GM19397 (cell line): ENCODE data around the gene MAP7D1.
"Not testable (repeated sequence)": the region's sequence is repeated elsewhere in the genome, so short reads cannot be mapped to it uniquely, and the experiment has no call there.

Source experiments
- ATAC-seq: cut with Tn5 transposase; IDR thresholded peaks from one replicate; pipeline ENCODE4 v1.9.1; 2021; ENCODE audit warnings: mild to moderate bottlenecking, moderate library complexity; ENCODE audit not compliant: unreplicated experiment

Gene MAP7D1

GRCh38 chr1:36151134-36151844 is 4.7 kb upstream of the MAP7D1 start:
- no peak for ATAC-seq

DNA sequence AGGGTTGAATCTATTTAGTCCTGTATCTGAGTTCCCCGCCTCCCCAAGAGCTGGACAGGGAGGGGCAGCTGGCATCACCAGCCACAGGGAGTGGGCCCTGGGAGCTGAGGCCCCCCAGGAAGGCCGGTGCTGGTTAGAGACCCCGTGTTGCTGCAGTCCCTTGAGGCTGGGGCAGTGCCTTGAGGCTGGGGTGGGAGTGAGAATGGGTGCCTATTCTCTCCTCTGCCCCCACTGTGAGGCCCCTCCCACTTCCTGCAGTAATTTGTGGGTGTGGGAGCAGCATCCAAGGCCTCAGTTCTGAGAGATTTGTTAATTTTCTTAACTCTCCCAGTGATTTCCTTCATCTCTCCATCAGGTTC is 4.1 kb upstream of the MAP7D1 start:
- ATAC-seq, result no peak

GRCh38 chr1:36153476-36153875 is 2.5 kb upstream of the MAP7D1 start:
- ATAC-seq, result no peak

DNA sequence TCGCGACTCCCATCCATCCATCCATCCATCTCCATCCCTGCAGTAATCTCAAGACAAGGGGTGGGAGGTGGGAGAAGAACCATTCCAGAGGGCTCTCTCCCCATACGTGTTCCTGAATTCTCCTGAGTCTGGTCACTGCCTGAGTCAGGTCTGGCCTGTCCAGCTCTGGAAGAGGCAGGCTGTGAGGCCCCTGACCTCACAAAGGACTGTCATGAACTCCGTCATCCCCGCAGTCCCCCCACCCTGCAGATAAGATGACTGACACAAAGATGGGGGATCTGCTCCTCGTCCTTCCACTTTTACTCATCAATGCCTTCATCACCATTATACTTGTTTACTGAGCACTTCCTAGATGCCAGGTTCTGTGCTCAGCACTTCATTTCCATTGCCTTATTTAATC is 1.6 kb upstream of the MAP7D1 start:
- no peak for ATAC-seq

DNA sequence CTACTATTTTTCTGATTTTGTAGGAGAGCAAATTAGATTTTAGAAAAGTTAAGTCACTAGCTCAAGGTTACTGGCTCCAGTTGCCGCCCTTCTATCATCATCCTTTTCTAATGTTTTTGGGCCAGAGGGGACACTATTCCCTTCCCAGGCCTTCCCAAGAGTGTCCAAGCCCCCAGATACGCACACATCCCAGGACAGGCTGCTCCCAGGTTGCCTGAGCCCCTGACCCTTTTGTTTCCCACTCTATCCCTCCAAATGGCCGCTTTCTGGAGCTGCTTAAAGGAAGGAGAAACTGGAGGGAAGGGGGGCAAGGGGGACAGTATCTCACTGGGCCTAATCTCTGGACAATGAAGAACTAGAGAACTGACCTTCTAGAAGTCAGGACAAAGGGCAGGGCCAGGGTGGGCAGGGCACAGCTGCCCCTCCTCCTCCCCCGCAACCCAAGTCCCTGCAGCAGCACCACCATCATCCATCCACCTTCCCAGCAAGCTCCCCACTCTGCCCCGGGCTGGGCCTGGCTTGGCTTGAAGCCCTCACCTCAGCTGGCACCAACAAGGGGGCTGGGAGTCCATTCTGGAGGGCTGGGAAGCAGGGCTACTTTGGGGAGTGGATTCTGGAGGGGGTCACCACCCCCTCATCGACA is 1.1 kb upstream of the MAP7D1 start:
- no peak for ATAC-seq

- ATAC-seq, result peak; percentile 16
Observed at GRCh38 chr1:36156329-36157114, 562 bp downstream of the MAP7D1 start.

GRCh38 chr1:36157115-36157903 is 1.3 kb downstream of the MAP7D1 start:
- ATAC-seq, result no peak

DNA sequence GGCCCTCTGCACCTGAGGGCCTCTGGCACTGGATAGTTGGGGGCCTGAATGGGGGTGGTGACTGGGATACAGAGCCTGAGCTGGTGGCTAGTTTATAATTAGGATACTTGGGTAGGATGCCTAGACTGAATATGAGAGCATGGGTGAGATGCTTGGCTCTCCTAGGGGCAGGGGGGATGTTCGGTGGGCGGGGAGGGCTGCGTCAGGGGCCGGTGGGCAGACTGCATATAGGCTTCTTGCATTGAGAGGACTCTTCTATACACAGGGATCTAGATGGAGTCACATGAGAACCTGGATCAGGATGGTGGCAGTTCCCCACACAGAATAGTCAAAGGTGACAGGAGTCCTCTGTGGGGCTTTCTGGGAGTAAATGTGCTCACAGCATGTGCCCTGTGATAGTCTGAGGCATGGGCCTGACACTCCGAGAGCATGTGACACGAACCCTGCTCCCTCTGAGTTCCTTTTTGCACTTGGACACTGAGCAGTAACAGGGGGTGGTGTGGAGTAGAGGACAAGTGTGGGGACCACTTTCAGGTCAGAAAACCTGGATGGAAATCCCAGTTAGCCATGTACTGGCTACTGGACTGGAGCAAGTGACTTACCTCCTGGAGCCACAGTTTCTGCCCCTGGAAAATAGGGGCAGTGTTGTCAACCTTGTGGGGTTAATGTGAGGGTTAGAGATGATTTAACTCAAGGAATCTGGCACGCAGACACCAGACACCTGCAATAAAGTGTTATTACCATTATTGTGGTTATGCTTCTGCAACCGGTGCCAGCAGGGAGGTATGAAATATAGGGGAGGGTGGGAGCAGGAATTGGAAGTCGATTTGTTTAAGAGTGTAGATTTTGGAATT is 2.2 kb downstream of the MAP7D1 start:
- ATAC-seq, result no peak

- not testable (repeated sequence) for ATAC-seq
Observed at GRCh38 chr1:36158827-36159252, 2.9 kb downstream of the MAP7D1 start.

- no peak for ATAC-seq
Observed at GRCh38 chr1:36159614-36160387, 3.8 kb downstream of the MAP7D1 start.

GRCh38 chr1:36160388-36160948 is 4.5 kb downstream of the MAP7D1 start:
- ATAC-seq, result no peak

GRCh38 chr1:36160949-36161485 is 5.1 kb downstream of the MAP7D1 start:
- no peak for ATAC-seq

GRCh38 chr1:36161641-36162531 is 5.9 kb downstream of the MAP7D1 start:
- ATAC-seq, result no peak

GRCh38 chr1:36162680-36163239 is 6.8 kb downstream of the MAP7D1 start:
- ATAC-seq, result no peak

DNA sequence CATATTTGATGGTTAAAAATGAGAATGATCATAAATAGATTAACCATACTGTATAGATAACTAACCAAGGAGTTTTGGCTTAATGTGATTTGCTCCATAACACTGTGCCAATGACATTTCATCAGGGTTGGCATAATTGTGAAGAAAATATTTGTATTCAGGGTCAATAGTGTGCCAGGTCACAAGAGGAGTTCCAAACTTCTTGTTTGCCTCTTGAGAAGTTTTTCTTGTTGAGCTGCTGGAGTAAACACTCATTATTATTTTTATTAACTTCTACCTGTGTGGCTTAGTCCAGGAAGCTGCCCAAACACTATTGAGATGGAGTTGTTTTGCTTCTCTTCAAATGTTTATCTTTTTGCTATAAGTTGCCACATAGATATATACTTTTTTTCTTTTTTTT is 7.5 kb downstream of the MAP7D1 start:
- ATAC-seq, result no peak

DNA sequence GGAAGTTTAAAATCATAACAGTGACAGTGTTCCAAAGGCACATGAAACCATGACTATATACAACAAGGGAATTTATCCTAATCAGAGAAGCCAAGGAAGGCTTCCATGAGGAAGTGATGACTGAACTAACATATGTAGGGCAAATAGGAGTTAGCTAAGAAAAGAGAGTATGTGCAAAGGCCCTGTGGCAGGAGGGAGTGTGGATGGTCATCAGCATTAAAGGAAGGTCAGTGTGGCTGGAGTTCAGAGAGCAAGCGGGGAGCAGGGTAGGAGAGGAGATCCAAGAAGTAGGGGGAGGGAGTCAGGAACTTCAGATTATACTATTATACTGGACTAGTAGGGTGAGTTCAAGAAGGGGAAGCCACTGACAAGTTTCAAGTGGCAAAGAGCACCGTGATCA is 8.4 kb downstream of the MAP7D1 start:
- ATAC-seq, result no peak

- ATAC-seq, result no peak
Observed at GRCh38 chr1:36165145-36165544, 9.2 kb downstream of the MAP7D1 start.

DNA sequence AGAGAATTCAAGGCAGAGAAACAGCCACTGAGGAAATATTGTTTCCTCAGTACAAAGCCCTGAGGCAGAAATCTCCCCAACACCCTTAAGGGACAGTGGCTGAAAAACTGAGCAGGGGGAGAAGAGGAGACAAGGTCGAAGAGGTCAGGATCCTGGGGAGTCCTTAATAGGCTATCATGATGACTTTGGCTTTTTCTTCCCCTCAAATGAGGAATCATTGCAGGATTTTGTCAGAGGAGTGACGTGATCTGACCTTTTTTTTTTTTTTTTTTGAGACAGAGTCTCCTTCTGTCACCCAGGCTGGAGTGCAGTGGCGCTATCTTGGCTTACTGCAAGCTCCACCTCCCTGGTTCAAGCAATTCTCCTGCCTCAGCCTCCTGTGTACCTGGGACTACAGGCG is 10.2 kb downstream of the MAP7D1 start:
- ATAC-seq, result no peak
